ENCODE measurements around the gene KIAA1755. TPM values are rescaled to one million over a fixed set of nuclear protein-coding genes. Genes with fewer than 3 reads are reported as not detected.
A peak's percentile ranks its signal among the peaks of the same experiment; 100 is the strongest.

KIAA1755 gene
- total RNA-seq, 2 donors from 2014 or later, result not detected

DNA sequence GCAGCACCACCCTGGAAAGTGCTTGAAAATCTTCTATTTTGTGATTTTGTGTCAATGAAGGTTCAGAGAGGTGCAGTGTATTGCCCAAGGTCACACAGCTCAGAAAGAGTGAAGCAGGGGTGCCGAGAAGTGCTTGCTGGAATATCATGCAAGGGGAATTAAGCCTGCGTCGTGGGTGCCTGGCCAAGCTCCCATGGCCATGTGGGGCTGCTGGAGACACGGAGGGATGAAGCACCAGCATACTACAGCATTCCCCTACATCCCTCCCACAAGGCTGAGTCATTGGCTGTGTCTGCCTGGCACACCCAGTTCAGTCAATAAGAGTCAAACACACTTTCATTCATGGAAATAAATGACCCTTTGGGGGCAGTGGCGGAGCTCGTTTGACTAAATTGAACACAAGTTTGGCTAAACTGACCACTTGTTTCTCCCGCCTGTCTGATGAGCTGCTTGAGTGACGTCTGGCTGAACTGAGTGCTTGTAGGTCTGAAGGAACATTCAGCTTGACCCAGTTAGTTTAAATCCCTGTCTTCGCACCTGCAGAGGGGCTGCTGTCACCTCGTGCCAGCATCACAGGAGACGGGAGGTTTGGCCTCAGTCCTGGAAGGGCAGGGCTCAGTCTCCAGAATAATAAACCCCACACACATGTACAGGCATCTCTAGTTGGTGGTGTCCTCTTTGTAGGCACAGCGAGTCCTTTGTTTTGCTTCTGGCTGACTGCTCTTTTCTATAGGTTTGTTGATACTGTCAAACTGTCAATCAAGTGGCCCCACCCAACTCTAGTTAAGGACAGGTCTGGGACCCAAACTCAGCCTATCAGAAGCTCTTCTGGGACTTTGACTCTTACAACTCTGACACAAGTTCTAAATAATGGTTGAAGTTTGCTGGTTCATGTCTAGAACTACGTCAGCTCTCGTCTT is 87.0 kb downstream of the KIAA1755 start:
- no peaks in the 10 kb centered on the region for H3K4me1 Mint-ChIP-seq
- no peak overlapping the region for H3K4me3 Mint-ChIP-seq
- H3K36me3 Mint-ChIP-seq (ENCODE audit: low read depth), result no peaks in the 10 kb centered on the region
- no peak overlapping the region for H3K27ac Mint-ChIP-seq
- H3K9me3 Mint-ChIP-seq, result no peaks in the 10 kb centered on the region
- no peak for ATAC-seq (replicated peaks)
- peaks cover 17% of the 10 kb centered on the region for H3K27me3 Mint-ChIP-seq

GRCh38 chr20:38172408-38172807 is 88.1 kb downstream of the KIAA1755 start:
- Mint-ChIP-seq H3K36me3 (ENCODE audit: low read depth) (no peaks in the 10 kb centered on the region), H3K9me3 (no peaks in the 10 kb centered on the region), H3K4me3 (no peak overlapping the region)

GRCh38 chr20:38171675-38172043 is 88.9 kb downstream of the KIAA1755 start:
- no peak overlapping the region for H3K27ac Mint-ChIP-seq
- no peaks in the 10 kb centered on the region for H3K4me1 Mint-ChIP-seq
- no peak overlapping the region for H3K4me3 Mint-ChIP-seq
- no peak for ATAC-seq (replicated peaks)
- peaks cover 7% of the 10 kb centered on the region for H3K27me3 Mint-ChIP-seq
- H3K36me3 Mint-ChIP-seq (ENCODE audit: low read depth), result no peaks in the 10 kb centered on the region
- H3K9me3 Mint-ChIP-seq, result no peaks in the 10 kb centered on the region

More at GRCh38 chr20:38172408-38172807, 88.1 kb downstream of the KIAA1755 start:
- Mint-ChIP-seq H3K4me1 (no peaks in the 10 kb centered on the region), H3K27me3 (peaks cover 7% of the 10 kb centered on the region), H3K27ac (no peak overlapping the region)
- ATAC-seq (replicated peaks), result no peak

GRCh38 chr20:38170826-38171674 is 89.5 kb downstream of the KIAA1755 start:
- Mint-ChIP-seq H3K36me3 (ENCODE audit: low read depth) (no peaks in the 10 kb centered on the region), H3K4me1 (no peaks in the 10 kb centered on the region), H3K27me3 (peaks cover 12% of the 10 kb centered on the region), H3K9me3 (no peaks in the 10 kb centered on the region), H3K27ac (no peak overlapping the region), H3K4me3 (no peak overlapping the region)
- ATAC-seq (replicated peaks), result no peak

- Mint-ChIP-seq H3K4me3 (no peak overlapping the region), H3K27me3 (peaks cover 19% of the 10 kb centered on the region), H3K9me3 (no peaks in the 10 kb centered on the region), H3K36me3 (ENCODE audit: low read depth) (no peaks in the 10 kb centered on the region), H3K4me1 (peaks cover 5% of the 10 kb centered on the region), H3K27ac (no peak overlapping the region)
- ATAC-seq (replicated peaks), result no peak
Measured at GRCh38 chr20:38170219-38170825, 90.2 kb downstream of the KIAA1755 start.

DNA sequence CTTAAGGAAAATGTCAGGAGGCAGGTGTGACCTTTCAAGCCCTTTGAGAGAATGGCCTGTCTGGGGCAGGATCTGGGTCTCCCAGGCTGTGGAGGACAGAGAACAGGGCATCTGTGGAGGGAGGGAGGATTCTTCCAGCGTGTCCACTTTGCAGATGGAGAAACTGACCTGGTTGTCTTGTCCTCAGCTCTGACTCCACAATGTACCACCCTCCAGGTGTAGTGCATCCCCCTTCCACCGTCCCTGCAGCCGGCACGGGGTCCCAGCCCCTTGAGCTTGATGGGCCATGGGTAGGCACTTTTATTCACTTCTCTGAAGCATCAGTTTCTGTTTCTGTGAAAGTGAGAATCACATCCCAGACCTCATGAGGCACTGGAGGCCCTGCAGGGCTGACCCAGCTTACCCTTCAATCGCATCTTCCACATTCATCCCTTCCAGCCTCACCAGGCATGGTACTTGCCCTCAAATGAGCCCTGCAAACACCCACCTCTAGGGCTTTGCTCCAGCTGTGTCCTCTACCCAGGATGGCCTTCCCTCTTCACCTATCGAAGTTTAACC is 90.8 kb downstream of the KIAA1755 start:
- no peak overlapping the region for H3K4me3 Mint-ChIP-seq
- peaks cover 21% of the 10 kb centered on the region for H3K27me3 Mint-ChIP-seq
- no peaks in the 10 kb centered on the region for H3K9me3 Mint-ChIP-seq
- H3K4me1 Mint-ChIP-seq, result peaks cover 6% of the 10 kb centered on the region
- no peaks in the 10 kb centered on the region for H3K36me3 Mint-ChIP-seq (ENCODE audit: low read depth)
- ATAC-seq (replicated peaks), result no peak
- no peak overlapping the region for H3K27ac Mint-ChIP-seq

- Mint-ChIP-seq H3K27ac (peak overlapping the region; percentile 18), H3K9me3 (no peaks in the 10 kb centered on the region), H3K4me3 (no peak overlapping the region), H3K4me1 (peaks cover 6% of the 10 kb centered on the region), H3K27me3 (peaks cover 21% of the 10 kb centered on the region), H3K36me3 (ENCODE audit: low read depth) (no peaks in the 10 kb centered on the region)
- ATAC-seq (replicated peaks), result no peak
Measured at GRCh38 chr20:38168791-38169589, 91.5 kb downstream of the KIAA1755 start.

DNA sequence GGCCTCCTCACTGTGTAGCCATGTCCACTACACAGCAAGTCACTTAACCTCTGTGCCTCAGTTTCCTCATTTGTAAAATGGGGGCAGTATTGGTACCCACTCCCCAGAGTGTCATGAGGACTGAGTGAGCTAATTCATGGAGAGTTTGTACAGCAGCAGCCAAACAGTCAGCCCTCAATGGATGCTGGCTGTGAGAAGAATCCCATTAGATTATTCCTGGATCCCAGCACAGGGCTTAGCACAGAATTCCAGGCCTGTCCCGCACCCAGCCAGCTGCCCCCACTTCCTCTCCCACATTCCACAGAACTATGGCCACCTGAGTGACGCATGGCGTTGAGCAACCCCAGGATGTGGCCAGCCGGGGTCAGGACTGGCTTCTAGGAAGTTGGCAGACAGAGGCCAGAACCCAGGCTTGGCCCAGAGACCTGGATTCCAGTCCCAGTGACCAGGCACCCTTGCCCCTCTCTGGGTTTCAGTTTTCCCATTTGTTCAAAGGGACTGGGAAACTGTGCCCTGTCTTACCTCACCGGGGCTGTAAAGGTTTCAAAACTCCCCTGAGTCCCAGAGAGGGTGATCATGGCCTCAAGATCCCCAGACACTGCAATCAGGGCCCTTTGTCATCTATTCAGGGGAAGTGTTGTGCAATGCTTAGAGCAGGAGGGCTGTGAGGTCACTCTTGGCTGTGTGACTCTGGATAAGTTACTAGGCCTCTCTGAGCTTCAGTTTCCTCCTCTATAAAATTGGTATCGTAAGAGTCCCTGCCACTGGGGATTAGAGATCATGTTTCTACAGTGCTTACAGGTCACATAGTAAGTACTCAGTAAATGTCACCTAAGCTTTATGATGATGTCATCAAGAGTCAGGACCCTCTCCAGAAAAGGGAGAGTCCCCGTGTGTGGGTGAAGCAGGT is 92.4 kb downstream of the KIAA1755 start:
- Mint-ChIP-seq H3K4me1 (peaks cover 6% of the 10 kb centered on the region), H3K9me3 (no peaks in the 10 kb centered on the region), H3K4me3 (no peak overlapping the region), H3K27ac (peak overlapping the region; percentile 18), H3K36me3 (ENCODE audit: low read depth) (no peaks in the 10 kb centered on the region), H3K27me3 (peaks cover 21% of the 10 kb centered on the region)
- ATAC-seq (replicated peaks), result peak; percentile 60

DNA sequence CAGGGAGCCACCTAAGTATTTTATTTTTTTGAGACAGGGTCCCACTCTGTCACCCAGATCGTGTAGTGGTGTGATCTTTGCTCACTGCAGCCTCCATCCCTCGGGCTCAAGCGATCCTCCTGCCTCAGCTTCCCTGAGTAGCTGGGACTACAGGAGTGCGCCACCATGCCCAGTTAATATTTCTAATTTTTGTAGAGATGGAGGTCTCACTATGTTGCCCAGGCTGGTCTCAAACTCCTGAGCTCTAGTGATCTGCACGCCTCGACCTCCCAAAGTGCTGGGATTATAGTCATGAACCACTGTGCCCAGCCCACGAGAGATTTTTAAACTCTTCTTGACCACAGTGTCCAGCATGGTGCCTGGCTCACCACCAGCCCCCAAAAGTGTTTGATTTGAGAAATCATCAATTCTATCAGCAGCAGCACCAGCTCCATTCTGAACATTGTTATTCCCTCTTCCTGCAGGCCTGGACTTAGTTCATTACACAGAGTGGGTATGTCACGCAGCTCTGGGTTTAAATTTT is 93.1 kb downstream of the KIAA1755 start:
- Mint-ChIP-seq H3K4me1 (peaks cover 6% of the 10 kb centered on the region), H3K27ac (no peak overlapping the region), H3K9me3 (no peaks in the 10 kb centered on the region), H3K4me3 (no peak overlapping the region), H3K36me3 (ENCODE audit: low read depth) (no peaks in the 10 kb centered on the region), H3K27me3 (peaks cover 24% of the 10 kb centered on the region)
- no peak for ATAC-seq (replicated peaks)

- H3K27ac Mint-ChIP-seq, result no peak overlapping the region
- no peak overlapping the region for H3K4me3 Mint-ChIP-seq
- H3K9me3 Mint-ChIP-seq, result no peaks in the 10 kb centered on the region
- H3K4me1 Mint-ChIP-seq, result peaks cover 6% of the 10 kb centered on the region
- H3K27me3 Mint-ChIP-seq, result peaks cover 23% of the 10 kb centered on the region
- H3K36me3 Mint-ChIP-seq (ENCODE audit: low read depth), result no peaks in the 10 kb centered on the region
- no peak for ATAC-seq (replicated peaks)
Measured at GRCh38 chr20:38166703-38167233, 93.8 kb downstream of the KIAA1755 start.

GRCh38 chr20:38165966-38166702 is 94.4 kb downstream of the KIAA1755 start:
- no peak overlapping the region for H3K4me3 Mint-ChIP-seq
- no peaks in the 10 kb centered on the region for H3K9me3 Mint-ChIP-seq
- peaks cover 6% of the 10 kb centered on the region for H3K4me1 Mint-ChIP-seq
- H3K27me3 Mint-ChIP-seq, result peaks cover 22% of the 10 kb centered on the region
- no peak overlapping the region for H3K27ac Mint-ChIP-seq
- ATAC-seq (replicated peaks), result no peak
- no peaks in the 10 kb centered on the region for H3K36me3 Mint-ChIP-seq (ENCODE audit: low read depth)

Measured in activated T-helper 17 cell treated with anti-CD3 and anti-CD28 coated beads, Interleukin-2, amount 50 U/mL, for 72 hours (primary cell).